GM12878 (cell line): ENCODE data around the gene TNRC6C. TPM values are rescaled to one million over a fixed set of nuclear protein-coding genes. Genes with fewer than 3 reads are reported as not detected.

ENCODE experiments used
- CHD1 ChIP-seq: IDR thresholded peaks from 2 replicates; pipeline ENCODE4 v1.6.1; 2012; ENCODE audit warnings: low read depth, low read length, improper control_type of control experiment
- CHD2 ChIP-seq: IDR thresholded peaks from 2 replicates; pipeline ENCODE4 v1.6.1; 2011; ENCODE audit warnings: low read depth, low read length, improper control_type of control experiment, borderline replicate concordance
- CREM ChIP-seq: IDR thresholded peaks from 2 replicates; pipeline ENCODE4 v1.6.1; 2014; ENCODE audit warnings: antibody characterized with exemption, low read depth
- E2F4 ChIP-seq: IDR thresholded peaks from 2 replicates; pipeline ENCODE4 v1.6.1; 2012; ENCODE audit warnings: low read depth, low read length, improper control_type of control experiment
- HCFC1 ChIP-seq: fragments of 150-350 bp; IDR thresholded peaks from 2 replicates; pipeline ENCODE4 v1.6.1; 2014; ENCODE audit warnings: low read length
- HDAC6 ChIP-seq: fragments of 200-600 bp; sonication (generic); IDR thresholded peaks from one replicate; pipeline ENCODE4 v1.8.0; 2017; ENCODE audit warnings: antibody characterized with exemption; ENCODE audit not compliant: unreplicated experiment
- HDGF ChIP-seq: fragments of 450-650 bp; IDR thresholded peaks from 2 replicates; pipeline ENCODE4 v1.6.1; 2016; ENCODE audit warnings: antibody characterized with exemption
- IRF4 ChIP-seq: IDR thresholded peaks from 2 replicates; pipeline ENCODE4 v1.6.1; 2011; ENCODE audit warnings: low read depth, low read length
- JUND ChIP-seq: IDR thresholded peaks from 2 replicates; pipeline ENCODE4 v1.6.1; 2012; ENCODE audit warnings: low read depth, mild to moderate bottlenecking, low read length, improper control_type of control experiment, moderate library complexity
- MXI1 ChIP-seq: fragments of 150-350 bp; IDR thresholded peaks from 2 replicates; pipeline ENCODE4 v1.6.1; 2011; ENCODE audit warnings: low read depth, mild to moderate bottlenecking, inconsistent platforms, low read length, improper control_type of control experiment
- PKNOX1 ChIP-seq: fragments of 450-650 bp; IDR thresholded peaks from 2 replicates; pipeline ENCODE4 v1.6.1; 2016; ENCODE audit warnings: mild to moderate bottlenecking
- POLR2A ChIP-seq: IDR thresholded peaks from 2 replicates; pipeline ENCODE4 v1.6.1; 2011; ENCODE audit warnings: low read depth, mild to moderate bottlenecking, low read length
- SPI1 ChIP-seq: IDR thresholded peaks from 2 replicates; pipeline ENCODE4 v1.6.1; 2011; ENCODE audit warnings: low read depth, mild to moderate bottlenecking, low read length, moderate library complexity, borderline replicate concordance; ENCODE audit not compliant: insufficient read depth
- SUZ12 ChIP-seq: fragments of 200-600 bp; sonication (generic); IDR thresholded peaks from one replicate; pipeline ENCODE4 v1.6.1; 2018; ENCODE audit warnings: antibody characterized with exemption, mild to moderate bottlenecking; ENCODE audit not compliant: unreplicated experiment
- YY1 ChIP-seq: IDR thresholded peaks from 2 replicates; pipeline ENCODE4 v1.6.1; 2011; ENCODE audit warnings: low read depth, mild to moderate bottlenecking, low read length
- polyA plus RNA-seq, 11 experiments: library from polyadenylated mRNA; depleted of rRNA in 4 of 11; unstranded in 6 of 11; stranded (reverse) in 5 of 11; fragments of >200 nt; fragmentation: Nextera tagmentation in 4 of 11; fragmentation: Illumina TruSeq in 1 of 11; extraction: Ambion mirVana in 4 of 11; extraction: Trizol in 1 of 11; gene quantifications; 1 replicate in 1 of 11; 2 replicates in 10 of 11; pipeline versions ENCODE4 v1.2.1 to v1.2.3, GENCODE V29; 2011 to 2016; ENCODE audit warnings: inconsistent platforms in 2 of 11, missing spikeins in 2 of 11, low read depth in 1 of 11
- total RNA-seq, 4 experiments: library from RNA; depleted of rRNA in 3 of 4; stranded (reverse); fragments of >200 nt in 3 of 4; fragmentation: Illumina TruSeq in 1 of 4; extraction: Trizol in 1 of 4; gene quantifications; 2 replicates each; pipeline versions ENCODE4 v1.2.1 to v1.2.3, GENCODE V29; 2013 to 2021
- TF ChIP-seq, protein P1 (sequence below): fragments of 450-650 bp; IDR thresholded peaks from 2 replicates; pipeline ENCODE4 v1.6.1; 2017; ENCODE audit warnings: mild to moderate bottlenecking, moderate library complexity
- TF ChIP-seq, protein P2 (sequence below): fragments of 450-650 bp; IDR thresholded peaks from 2 replicates; pipeline ENCODE4 v1.6.1; 2016; ENCODE audit warnings: mild to moderate bottlenecking
- TF ChIP-seq, protein P3 (sequence below): fragments of 450-650 bp; formaldehyde crosslinking; IDR thresholded peaks from 2 replicates; pipeline ENCODE4 v1.4.0; 2020; ENCODE audit warnings: mild to moderate bottlenecking, moderate library complexity

Gene TNRC6C
- total and polyA plus RNA-seq, 10 of the 15 experiments (the other 5 are each of a cell fraction or from before 2014, with no cell fraction given) = 0.40 to 6.1 (median 0.96) TPM

GRCh38 chr17:78128551-78129350 lies 170.2 kb downstream of the TNRC6C start, which contains the start of gene TMC6 (continued):
- TF ChIP-seq HDAC6 (no peak), IRF4 (no peak), MXI1 (peak; percentile 20; the same call in 1 of the 2 replicates), SPI1 (peak; percentile 42; the same call in 1 of the 2 replicates), YY1 (0 out of 2 replicates have a peak, but pooled peaks have one; percentile 10), CREM (no peak; the same call in 1 of the 2 replicates), PKNOX1 (peak; percentile 14; the same call in 1 of the 2 replicates), CHD1 (no peak), E2F4 (no peak), JUND (no peak), HCFC1 (no peak), SUZ12 (no peak), HDGF (no peak), CHD2 (0 out of 2 replicates have a peak, but pooled peaks have one; percentile 10), POLR2A (peak; percentile 89)
- TF ChIP-seq, protein P1, sequence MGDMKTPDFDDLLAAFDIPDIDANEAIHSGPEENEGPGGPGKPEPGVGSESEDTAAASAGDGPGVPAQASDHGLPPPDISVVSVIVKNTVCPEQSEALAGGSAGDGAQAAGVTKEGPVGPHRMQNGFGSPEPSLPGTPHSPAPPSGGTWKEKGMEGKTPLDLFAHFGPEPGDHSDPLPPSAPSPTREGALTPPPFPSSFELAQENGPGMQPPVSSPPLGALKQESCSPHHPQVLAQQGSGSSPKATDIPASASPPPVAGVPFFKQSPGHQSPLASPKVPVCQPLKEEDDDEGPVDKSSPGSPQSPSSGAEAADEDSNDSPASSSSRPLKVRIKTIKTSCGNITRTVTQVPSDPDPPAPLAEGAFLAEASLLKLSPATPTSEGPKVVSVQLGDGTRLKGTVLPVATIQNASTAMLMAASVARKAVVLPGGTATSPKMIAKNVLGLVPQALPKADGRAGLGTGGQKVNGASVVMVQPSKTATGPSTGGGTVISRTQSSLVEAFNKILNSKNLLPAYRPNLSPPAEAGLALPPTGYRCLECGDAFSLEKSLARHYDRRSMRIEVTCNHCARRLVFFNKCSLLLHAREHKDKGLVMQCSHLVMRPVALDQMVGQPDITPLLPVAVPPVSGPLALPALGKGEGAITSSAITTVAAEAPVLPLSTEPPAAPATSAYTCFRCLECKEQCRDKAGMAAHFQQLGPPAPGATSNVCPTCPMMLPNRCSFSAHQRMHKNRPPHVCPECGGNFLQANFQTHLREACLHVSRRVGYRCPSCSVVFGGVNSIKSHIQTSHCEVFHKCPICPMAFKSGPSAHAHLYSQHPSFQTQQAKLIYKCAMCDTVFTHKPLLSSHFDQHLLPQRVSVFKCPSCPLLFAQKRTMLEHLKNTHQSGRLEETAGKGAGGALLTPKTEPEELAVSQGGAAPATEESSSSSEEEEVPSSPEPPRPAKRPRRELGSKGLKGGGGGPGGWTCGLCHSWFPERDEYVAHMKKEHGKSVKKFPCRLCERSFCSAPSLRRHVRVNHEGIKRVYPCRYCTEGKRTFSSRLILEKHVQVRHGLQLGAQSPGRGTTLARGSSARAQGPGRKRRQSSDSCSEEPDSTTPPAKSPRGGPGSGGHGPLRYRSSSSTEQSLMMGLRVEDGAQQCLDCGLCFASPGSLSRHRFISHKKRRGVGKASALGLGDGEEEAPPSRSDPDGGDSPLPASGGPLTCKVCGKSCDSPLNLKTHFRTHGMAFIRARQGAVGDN = peak; percentile 30; the same call in 1 of the 2 replicates
- TF ChIP-seq, protein P2, sequence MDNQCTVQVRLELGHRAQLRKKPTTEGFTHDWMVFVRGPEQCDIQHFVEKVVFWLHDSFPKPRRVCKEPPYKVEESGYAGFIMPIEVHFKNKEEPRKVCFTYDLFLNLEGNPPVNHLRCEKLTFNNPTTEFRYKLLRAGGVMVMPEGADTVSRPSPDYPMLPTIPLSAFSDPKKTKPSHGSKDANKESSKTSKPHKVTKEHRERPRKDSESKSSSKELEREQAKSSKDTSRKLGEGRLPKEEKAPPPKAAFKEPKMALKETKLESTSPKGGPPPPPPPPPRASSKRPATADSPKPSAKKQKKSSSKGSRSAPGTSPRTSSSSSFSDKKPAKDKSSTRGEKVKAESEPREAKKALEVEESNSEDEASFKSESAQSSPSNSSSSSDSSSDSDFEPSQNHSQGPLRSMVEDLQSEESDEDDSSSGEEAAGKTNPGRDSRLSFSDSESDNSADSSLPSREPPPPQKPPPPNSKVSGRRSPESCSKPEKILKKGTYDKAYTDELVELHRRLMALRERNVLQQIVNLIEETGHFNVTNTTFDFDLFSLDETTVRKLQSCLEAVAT = peak; percentile 8; the same call in 1 of the 2 replicates
- TF ChIP-seq, protein P3, sequence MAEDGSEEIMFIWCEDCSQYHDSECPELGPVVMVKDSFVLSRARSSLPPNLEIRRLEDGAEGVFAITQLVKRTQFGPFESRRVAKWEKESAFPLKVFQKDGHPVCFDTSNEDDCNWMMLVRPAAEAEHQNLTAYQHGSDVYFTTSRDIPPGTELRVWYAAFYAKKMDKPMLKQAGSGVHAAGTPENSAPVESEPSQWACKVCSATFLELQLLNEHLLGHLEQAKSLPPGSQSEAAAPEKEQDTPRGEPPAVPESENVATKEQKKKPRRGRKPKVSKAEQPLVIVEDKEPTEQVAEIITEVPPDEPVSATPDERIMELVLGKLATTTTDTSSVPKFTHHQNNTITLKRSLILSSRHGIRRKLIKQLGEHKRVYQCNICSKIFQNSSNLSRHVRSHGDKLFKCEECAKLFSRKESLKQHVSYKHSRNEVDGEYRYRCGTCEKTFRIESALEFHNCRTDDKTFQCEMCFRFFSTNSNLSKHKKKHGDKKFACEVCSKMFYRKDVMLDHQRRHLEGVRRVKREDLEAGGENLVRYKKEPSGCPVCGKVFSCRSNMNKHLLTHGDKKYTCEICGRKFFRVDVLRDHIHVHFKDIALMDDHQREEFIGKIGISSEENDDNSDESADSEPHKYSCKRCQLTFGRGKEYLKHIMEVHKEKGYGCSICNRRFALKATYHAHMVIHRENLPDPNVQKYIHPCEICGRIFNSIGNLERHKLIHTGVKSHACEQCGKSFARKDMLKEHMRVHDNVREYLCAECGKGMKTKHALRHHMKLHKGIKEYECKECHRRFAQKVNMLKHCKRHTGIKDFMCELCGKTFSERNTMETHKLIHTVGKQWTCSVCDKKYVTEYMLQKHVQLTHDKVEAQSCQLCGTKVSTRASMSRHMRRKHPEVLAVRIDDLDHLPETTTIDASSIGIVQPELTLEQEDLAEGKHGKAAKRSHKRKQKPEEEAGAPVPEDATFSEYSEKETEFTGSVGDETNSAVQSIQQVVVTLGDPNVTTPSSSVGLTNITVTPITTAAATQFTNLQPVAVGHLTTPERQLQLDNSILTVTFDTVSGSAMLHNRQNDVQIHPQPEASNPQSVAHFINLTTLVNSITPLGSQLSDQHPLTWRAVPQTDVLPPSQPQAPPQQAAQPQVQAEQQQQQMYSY (CRISPR knock-in tag) = no peak
